Measurements from ENCODE around the gene NHLRC4.
"Not testable (repeated sequence)": the region's sequence is repeated elsewhere in the genome, so short reads cannot be mapped to it uniquely, and the experiment has no call there.

Gene NHLRC4

DNA sequence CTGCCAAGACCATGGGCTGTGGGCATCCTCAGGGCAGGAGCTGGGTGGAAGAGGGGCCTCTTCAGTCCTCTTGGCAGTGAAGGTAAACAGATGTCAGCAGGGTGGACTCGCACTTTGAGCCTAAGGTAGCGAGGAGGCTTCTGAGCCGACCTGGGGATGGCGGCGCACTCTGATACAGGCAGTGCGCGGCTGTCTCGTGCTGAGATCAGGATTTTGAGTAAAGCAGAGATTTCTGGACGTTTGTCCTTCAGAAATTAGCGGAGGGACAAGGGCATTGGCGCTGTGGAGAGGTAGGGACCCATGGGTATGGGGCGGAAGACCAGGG is 29.9 kb downstream of the NHLRC4 start:
- no peak for DNase-seq (ENCODE audit: low read depth, low spot score)

DNA sequence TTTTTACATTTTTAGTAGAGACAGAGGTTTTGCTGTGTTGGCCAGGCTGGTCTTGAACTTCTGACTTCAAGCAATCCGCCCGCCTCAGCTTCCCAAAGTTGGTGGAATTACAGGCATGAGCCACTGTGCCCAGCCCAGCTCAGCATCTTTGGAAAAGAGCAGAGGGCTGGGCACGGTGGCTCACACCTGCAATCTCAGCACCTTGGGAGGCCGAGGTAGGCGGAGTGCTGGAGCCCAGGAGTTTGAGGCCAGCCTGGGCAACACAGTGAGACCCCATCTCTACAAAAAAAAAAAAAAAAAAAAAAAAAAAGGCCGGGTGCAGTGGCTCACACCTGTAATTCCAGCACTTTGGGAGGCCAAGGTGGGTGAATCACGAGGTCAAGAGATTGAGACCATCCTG is 30.9 kb downstream of the NHLRC4 start:
- DNase-seq (ENCODE audit: low read depth, low spot score), result not testable (repeated sequence)

DNA sequence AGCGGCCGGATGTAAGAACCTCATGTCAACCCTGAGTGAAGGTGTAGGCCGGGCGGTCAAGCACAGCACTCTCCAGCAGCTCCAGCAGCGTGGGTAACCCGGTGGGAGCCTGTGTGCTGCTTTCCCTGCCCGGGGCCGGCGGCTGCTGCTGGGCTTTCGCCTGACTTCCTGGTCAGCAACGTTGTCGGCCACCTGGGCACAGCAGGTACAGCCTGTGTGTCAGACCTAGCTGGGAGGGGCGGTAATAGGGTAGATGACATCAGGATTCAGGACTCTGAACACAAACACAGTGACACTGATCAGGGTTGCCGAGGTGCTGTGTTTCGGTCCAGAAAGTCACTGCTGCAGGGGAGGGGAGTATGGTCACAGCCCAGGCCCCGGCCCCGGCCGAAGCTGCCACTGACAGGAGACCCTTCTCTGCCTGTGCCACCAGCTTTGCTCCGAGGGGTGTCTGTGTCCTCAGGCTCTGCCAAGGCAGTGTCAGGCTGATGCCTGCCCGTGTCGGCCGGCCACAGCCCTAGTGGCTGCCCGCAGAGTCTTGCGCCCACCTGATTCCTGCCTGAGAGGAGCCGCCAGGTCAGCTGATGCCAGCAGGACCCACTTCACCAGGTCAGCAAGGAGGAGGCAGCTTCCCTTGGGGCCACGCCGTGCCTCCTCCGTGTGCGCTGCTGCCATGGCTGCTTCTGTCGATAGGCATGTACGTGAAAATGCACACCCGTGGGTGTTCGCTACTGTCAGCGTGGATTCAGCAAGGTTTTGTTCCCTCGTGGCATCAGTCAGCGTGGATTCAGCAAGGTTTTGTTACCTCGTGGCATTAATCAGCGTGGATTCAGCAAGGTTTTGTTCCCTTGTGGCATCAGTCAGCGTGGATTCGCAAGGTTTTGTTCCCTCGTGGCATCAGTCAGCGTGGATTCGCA is 32.3 kb downstream of the NHLRC4 start:
- no peak for DNase-seq (ENCODE audit: low read depth, low spot score)

DNA sequence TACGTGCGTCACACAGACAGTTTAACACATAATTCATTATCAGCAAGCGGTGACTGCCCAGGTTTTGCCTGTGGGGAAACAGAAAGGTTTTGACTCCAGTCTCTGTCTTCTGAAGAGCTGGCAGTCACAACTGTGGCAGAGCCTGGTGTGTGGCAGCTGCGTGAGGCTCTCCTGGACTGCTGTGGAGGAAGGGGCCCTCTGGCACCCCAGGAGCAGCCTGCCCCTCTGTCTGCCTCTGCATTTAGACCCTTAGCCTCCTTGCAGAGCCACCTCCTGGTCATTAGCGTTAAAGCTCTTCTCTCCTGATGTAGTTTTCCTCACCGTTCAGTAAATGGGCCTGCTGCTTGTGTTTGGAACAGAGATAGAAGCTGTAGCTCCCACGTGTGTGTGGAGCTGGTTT is 34.0 kb downstream of the NHLRC4 start:
- peak; percentile 27 for DNase-seq (ENCODE audit: low read depth, low spot score)

DNA sequence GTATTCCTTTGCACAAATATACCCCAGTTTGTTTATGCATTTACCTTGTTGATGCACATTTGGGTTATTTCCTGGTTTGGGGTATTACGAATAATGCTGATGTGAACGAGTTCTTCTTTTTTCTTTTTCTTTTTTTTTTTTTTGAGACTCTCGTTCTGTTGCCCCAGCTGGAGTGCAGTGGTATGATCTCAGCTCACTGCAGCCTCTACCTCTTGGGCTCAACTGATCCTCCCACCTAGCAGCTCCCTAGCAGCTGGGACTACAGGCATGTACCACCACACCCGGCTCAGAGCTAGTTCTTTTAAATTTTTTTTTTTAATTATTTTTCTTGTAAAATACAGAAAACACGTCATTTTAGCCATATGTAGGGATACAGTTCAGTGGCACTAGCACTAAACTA is 37.1 kb downstream of the NHLRC4 start:
- no peak for DNase-seq (ENCODE audit: low read depth, low spot score)

DNA sequence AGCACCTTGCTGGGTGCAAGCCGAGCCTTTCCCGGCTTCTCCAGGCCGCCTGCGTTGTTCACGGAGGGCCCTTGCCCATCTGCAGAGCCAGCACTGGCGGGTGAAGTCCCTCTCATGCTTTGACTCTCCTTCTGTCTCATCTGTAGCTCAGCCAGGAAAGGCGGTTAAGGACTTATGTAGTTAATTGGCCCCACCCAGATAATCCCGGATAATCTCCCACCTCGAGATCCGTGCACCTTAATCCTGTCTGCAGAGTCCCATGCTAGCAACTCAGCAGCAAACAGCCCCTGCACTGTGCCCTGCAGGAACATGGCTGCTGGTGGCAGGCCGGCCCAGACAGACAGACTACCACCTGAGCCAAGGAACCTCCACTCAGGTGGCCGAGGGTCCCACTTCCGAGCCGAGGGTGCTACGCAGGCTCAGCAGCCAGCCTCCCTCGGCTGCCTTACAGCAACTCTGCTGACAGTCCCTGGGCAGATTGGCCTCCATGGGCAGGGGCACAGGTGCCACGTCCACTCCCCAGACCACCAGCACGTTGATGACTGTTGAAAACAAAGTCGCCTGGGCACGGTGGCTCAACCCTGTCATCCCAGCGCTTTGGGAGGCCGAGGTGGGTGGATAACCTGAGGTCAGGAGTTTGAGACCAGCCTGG is 40.0 kb downstream of the NHLRC4 start:
- no peak for DNase-seq (ENCODE audit: low read depth, low spot score)

DNA sequence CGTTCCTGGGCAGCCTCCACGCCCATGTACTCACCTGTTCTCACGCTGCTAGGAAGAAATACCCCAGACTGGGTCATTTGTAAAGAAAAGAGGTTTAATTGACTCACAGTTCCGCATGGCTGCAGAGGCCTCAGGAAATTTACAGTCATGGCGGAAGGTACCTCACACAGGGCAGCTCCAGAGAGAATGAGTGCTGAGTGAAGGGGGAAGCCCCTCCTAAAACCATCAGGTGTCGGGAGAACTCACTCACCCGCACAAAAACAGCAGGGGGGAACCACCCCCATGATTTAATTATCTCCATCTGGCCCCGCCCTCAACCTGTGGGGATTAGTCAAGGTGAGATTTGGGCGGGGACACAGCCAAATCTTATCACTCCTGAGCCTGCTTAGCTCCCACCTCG is 41.2 kb downstream of the NHLRC4 start:
- no peak for DNase-seq (ENCODE audit: low read depth, low spot score)

DNA sequence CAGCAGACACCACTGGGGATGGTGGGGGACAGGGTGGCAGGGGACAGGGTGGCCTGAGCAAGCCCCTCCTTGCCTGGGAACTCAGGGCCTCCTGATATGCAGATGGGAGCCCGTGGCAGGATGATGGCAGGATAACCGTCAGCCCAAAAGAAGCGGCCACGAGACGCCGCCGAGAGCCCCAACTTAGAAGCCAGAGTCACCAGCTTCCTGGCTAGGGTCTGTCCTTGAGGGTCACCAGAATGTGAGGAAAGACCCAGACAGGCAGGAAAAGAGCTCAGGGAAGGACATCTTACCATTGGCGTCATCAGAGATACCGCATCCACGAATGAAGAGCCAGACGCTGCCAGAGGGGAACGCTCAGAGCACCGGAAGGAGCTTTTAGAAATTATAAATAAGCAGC is 42.5 kb downstream of the NHLRC4 start:
- DNase-seq (ENCODE audit: low read depth, low spot score), result no peak

DNA sequence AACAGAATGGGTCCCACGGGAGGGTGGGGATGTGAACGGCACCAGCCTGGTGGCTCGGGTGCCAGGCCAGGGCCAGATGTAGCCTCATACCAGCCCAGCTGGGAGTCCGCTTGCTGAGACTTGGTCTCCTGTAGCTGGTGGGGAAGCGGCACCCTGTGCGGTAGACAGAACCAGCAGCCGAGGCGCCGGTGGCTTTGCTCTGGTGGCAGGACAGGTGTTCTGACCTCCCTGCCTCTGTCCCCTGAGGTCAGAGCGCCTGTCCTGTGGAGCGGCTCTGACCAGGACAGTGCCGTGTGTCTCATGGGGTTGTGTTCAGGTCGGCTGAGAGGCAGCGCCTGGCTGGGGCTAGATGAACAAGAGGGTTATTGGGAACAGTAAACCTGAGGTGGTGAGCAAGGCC is 43.2 kb downstream of the NHLRC4 start:
- no peak for DNase-seq (ENCODE audit: low read depth, low spot score)

DNA sequence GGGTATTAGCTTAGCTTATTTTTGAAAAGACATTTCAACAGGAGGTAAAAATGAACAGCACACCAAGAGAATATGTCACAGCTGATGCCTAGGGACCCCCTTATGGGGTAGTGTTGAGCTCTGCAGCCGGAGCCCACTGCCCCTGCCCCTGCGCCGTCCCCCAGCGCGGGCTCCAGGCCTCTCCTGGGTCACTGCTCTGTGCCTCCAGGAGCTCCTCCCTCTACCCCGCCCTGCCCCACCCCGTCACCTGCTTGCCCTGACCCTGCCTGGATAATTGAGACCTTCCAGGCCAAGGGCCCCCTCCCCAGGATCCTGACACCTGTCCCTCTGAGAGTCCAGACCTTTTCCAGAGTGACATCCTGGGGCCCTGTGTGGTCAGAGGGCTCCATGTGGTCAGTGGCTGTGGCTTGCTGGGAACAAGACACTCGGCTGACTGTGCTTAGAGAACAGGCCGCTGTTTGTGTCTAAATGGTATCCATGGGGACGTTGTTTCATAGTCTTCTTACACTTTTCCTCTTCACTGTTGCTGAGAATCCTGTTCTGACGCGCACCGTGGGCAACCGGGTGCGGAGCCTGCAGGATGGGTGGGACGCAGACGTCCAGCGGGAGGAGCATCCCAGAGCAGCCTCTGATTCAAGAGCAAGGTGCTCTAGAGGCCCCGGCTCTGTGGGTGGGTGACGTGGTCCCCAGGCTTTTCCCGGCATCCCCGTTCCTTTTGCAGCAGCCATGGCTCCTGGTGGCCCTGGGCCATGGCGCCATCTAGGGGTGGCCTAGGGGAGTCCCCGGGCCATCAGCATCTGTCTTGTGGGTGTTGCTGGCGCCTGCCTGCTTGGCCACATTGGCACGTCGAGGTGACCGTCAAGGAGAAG is 43.9 kb downstream of the NHLRC4 start:
- peak; percentile 49 for DNase-seq (ENCODE audit: low read depth, low spot score)

DNA sequence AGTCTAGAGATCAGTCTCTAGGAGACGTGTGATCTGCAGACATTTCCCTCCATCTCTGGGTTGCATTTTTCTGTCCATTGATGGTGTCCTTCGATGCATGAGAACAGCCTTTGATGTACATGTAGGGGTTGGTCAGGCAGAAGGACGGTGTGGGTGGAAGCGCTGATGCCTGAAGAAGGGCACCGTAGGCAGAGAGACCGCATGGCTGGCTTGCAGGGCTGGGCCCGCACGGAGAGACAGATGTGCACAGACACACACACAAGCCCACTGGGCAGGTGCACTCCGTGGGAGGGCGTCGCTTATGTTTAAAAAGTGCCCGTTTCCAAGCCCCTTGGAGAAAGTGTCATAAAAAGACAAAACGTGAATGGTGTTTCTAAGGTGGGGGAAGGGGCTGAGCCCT is 48.3 kb downstream of the NHLRC4 start:
- DNase-seq (ENCODE audit: low read depth, low spot score), result no peak

DNA sequence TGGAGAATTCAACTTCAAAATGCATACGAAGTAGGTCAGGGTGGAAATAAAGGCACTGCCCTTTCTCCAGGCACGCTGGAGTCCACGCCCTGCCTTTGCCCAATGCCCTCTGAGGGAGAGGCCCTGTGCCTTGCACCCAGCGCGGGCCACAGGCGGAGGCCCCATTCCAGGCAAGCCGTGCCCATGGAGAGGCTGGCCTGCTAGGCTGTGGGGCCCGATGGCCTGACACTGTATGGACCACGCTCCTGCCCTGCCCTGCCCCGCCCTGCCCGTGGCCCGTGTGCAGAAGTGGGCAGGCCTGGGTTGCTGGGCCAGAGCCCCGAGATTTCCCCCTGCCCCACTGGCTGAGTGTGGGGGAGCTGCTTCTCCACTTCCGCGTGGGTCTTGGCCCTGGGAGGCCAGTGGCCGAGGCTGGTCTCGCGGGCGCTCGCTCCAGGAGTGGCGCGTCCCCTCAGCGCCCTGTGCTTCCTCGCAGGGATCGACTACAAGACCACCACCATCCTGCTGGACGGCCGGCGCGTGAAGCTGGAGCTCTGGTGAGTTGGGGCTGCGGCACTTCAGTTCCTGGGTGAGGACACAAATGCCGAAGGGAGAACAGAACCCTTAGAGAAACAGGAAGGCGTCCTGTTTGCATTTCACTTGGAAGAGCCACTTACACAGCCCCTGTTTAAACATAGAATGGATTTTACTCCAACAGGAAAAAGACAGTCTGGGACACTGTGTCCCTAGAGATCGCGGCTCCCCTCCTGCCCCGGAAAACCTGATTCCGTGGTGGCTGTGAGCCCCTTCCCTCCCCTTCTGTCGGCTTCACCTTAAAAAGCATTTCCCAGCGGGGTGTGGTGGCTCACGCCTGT is 50.2 kb downstream of the NHLRC4 start:
- no peak for DNase-seq (ENCODE audit: low read depth, low spot score)

DNA sequence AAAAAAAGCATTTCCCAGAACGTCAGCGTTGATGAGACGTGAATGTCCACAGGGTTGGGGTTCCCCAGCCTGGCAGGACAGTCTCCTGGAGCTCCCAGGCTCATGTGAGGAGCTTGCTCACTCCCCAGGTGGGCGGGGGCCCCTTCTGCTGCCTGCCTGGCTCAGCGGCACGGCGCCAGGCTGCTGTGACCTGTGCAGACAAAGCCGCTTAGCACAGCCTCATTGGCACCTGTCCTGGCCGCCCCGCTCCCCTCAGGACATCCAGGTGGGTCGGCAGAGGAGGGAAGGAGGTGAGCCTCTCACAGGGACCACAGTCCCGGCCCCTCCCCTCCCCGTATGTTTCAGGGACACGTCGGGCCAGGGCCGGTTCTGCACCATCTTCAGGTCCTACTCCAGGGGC is 51.0 kb downstream of the NHLRC4 start:
- DNase-seq (ENCODE audit: low read depth, low spot score), result no peak

Data from astrocyte of the hippocampus (primary cell).